NCI-H1105 treated with DMSO at 0.1 percent for 48 hours (cell line): ENCODE measurements around the gene JAKMIP2.
A peak's percentile ranks its signal among the peaks of the same experiment; 100 is the strongest.
"Not testable (repeated sequence)": the region's sequence is repeated elsewhere in the genome, so short reads cannot be mapped to it uniquely, and the experiment has no call there.

Source experiments
- DNase-seq: peaks from one replicate; lab custom pipeline; 2025; lab: John Stamatoyannopoulos, UW

JAKMIP2 gene

GRCh38 chr5:147782110-147783028 lies at the start of gene JAKMIP2:
TSS of gene JAKMIP2 (minus strand) at chr5:147782728. CDS start at chr5:147671806, 110,922 bp downstream.
- DNase-seq, result peak; percentile 93

- DNase-seq, result no peak
These were observed 48.9 kb upstream of the JAKMIP2 start, which contains the start of gene SPINK1 for GRCh38 chr5:147831465-147831864. TSS of gene SPINK1 (minus strand) at chr5:147831671. CDS start at chr5:147831577, 94 bp downstream.

GRCh38 chr5:147830035-147830434 lies 47.5 kb upstream of the JAKMIP2 start:
- DNase-seq, result no peak

GRCh38 chr5:147827017-147827416 lies 44.5 kb upstream of the JAKMIP2 start:
- DNase-seq, result not testable (repeated sequence)

GRCh38 chr5:147826361-147826760 lies 43.8 kb upstream of the JAKMIP2 start:
- no peak for DNase-seq

GRCh38 chr5:147822686-147823491 lies 40.4 kb upstream of the JAKMIP2 start:
- peak; percentile 79 for DNase-seq

- not testable (repeated sequence) for DNase-seq
These were observed 39.7 kb upstream of the JAKMIP2 start for GRCh38 chr5:147822222-147822621.

GRCh38 chr5:147821766-147822165 lies 39.2 kb upstream of the JAKMIP2 start:
- no peak for DNase-seq

GRCh38 chr5:147819261-147819770 lies 36.8 kb upstream of the JAKMIP2 start:
- no peak for DNase-seq

GRCh38 chr5:147818290-147818689 lies 35.8 kb upstream of the JAKMIP2 start:
- no peak for DNase-seq

GRCh38 chr5:147813696-147814095 lies 31.2 kb upstream of the JAKMIP2 start:
- no peak for DNase-seq

GRCh38 chr5:147809830-147810666 lies 27.5 kb upstream of the JAKMIP2 start:
- no peak for DNase-seq

GRCh38 chr5:147805030-147805454 lies 22.5 kb upstream of the JAKMIP2 start:
- DNase-seq, result no peak

- no peak for DNase-seq
These were observed 21.8 kb upstream of the JAKMIP2 start for GRCh38 chr5:147804334-147804733.

GRCh38 chr5:147803926-147804325 lies 21.4 kb upstream of the JAKMIP2 start:
- DNase-seq, result no peak

- DNase-seq, result not testable (repeated sequence)
These were observed 20.6 kb upstream of the JAKMIP2 start for GRCh38 chr5:147803161-147803560.

- no peak for DNase-seq
These were observed 18.9 kb upstream of the JAKMIP2 start for GRCh38 chr5:147801461-147801860.

- no peak for DNase-seq
These were observed 18.0 kb upstream of the JAKMIP2 start for GRCh38 chr5:147800491-147800890.

- DNase-seq, result no peak
These were observed 14.2 kb upstream of the JAKMIP2 start for GRCh38 chr5:147796556-147797308.

- DNase-seq, result no peak
These were observed 8.7 kb upstream of the JAKMIP2 start for GRCh38 chr5:147791181-147791580.

- DNase-seq, result no peak
These were observed 7.3 kb upstream of the JAKMIP2 start for GRCh38 chr5:147789820-147790219.
